Prostate gland (tissue), 2 donors: ENCODE measurements around the gene DDX46.

Experiments
- POLR2AphosphoS5 ChIP-seq: sonication (generic); formaldehyde crosslinking; IDR thresholded peaks from one replicate; pipeline ENCODE4 v1.6.1; 2017; ENCODE audit warnings: antibody characterized with exemption
- TF ChIP-seq, protein P1 (sequence below), 4 experiments: fragments of 200-600 bp in 2 of 4; fragments of 450-650 bp in 2 of 4; sonication (generic) in 2 of 4; IDR thresholded peaks; 1 replicate in 3 of 4; 2 replicates in 1 of 4; pipeline ENCODE4 v1.5.1; 2016 to 2019; ENCODE audit warnings: antibody characterized with exemption in 4 of 4, mild to moderate bottlenecking in 2 of 4, moderate library complexity in 2 of 4

DNA sequence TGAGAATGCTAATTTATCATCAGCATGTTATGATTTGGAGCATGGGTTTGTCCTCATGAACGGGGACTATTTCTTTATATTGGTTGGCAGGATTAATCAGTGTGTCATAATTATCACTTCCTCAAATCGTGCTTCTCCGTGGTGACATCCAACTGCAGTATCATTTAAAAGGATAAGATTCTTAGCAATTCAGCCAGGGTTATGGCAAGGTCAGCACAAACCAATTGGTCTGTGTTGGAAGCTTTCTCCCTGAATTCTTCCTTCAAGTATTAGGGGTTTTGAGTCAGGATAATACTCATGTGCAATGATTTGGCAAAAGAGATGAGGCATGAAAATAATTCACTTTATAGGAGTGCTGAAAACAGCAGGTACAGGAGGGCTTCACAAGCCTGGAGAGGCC is 25.8 kb upstream of the DDX46 start:
- TF ChIP-seq, protein P1, sequence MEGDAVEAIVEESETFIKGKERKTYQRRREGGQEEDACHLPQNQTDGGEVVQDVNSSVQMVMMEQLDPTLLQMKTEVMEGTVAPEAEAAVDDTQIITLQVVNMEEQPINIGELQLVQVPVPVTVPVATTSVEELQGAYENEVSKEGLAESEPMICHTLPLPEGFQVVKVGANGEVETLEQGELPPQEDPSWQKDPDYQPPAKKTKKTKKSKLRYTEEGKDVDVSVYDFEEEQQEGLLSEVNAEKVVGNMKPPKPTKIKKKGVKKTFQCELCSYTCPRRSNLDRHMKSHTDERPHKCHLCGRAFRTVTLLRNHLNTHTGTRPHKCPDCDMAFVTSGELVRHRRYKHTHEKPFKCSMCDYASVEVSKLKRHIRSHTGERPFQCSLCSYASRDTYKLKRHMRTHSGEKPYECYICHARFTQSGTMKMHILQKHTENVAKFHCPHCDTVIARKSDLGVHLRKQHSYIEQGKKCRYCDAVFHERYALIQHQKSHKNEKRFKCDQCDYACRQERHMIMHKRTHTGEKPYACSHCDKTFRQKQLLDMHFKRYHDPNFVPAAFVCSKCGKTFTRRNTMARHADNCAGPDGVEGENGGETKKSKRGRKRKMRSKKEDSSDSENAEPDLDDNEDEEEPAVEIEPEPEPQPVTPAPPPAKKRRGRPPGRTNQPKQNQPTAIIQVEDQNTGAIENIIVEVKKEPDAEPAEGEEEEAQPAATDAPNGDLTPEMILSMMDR (IDR thresholded peaks at IDR 0.05) = no peak
- TF ChIP-seq POLR2AphosphoS5 = no peak
